IgD-negative memory B cell (primary cell): Measurements from ENCODE around the gene PARD3B. TPM values are rescaled to one million over a fixed set of nuclear protein-coding genes. Genes with fewer than 3 reads are reported as not detected.

Experiments used
- H3K27ac Mint-ChIP-seq, 3 donors: one replicate each; pipeline ENCODE4 v1.8.0; 2020 to 2022; ENCODE audit warnings: mild to moderate bottlenecking in 3 of 3, mixed read lengths in 3 of 3, moderate library complexity in 1 of 3
- H3K27me3 Mint-ChIP-seq: one replicate; pipeline ENCODE4 v1.8.0; 2021; ENCODE audit warnings: mixed read lengths
- H3K36me3 Mint-ChIP-seq: one replicate; pipeline ENCODE4 v1.8.0; 2020; ENCODE audit warnings: mild to moderate bottlenecking, mixed read lengths
- H3K4me1 Mint-ChIP-seq, 3 donors: one replicate each; pipeline ENCODE4 v1.8.0; 2020 to 2022; ENCODE audit warnings: mixed read lengths in 3 of 3, mild to moderate bottlenecking in 1 of 3
- H3K4me3 Mint-ChIP-seq, 4 donors: one replicate each; pipeline ENCODE4 v1.8.0; 2020 to 2022; ENCODE audit warnings: mild to moderate bottlenecking in 4 of 4, mixed read lengths in 4 of 4, moderate library complexity in 3 of 4
- H3K9me3 Mint-ChIP-seq, 3 donors: one replicate each; pipeline ENCODE4 v1.8.0; 2020 to 2021; ENCODE audit warnings: mixed read lengths in 3 of 3, mild to moderate bottlenecking in 1 of 3
- polyA plus RNA-seq: library from polyadenylated mRNA; unstranded; fragments of 300-500 nt; fragmentation: Illumina TruSeq; gene quantifications from one replicate; pipeline ENCODE4 v1.2.3, GENCODE V29; 2021

PARD3B gene
- polyA plus RNA-seq, 1 donor from 2014 or later, result 0.04 TPM

DNA sequence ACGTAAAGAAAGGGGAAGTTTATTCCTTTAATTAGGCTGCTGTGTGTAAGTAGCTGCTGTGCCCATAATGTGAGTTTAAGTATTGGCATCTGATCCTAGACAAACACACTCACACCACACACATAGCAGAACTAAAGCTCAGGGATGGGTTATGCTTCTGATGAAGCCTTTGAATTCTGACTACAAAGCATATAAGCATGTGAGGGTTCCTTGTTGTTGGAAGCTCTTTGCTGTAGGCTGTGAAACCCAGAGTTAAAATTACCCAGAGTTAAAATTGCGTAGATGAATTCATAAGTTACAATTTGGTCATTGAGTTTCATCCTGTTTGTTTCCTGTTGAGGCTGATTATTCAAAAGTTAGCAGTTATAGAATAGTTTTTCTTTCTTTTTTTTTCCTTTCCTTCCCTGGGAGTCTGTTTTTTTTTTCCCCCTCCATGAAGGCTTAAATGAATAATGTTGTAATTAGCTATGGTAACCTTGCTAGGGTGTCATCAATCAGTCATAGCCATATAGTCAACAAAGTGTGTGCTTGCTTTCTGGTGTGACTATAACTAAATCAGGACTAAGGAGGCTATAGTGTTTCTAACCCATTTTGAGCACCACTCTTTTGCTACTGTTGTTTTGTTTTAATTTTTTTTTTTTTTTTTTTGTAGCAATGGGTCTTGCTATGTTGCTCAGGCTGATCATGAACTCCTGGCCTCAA, 426.1 kb downstream of the PARD3B start:
- Mint-ChIP-seq H3K27ac (no peak overlapping the region), H3K4me1 (peaks cover 4 to 12% (median 10%) of the 10 kb centered on the region in 3 donors), H3K4me3 (no peak overlapping the region), H3K9me3 (no peaks in the 10 kb centered on the region), H3K36me3 (no peaks in the 10 kb centered on the region), H3K27me3 (no peaks in the 10 kb centered on the region)

DNA sequence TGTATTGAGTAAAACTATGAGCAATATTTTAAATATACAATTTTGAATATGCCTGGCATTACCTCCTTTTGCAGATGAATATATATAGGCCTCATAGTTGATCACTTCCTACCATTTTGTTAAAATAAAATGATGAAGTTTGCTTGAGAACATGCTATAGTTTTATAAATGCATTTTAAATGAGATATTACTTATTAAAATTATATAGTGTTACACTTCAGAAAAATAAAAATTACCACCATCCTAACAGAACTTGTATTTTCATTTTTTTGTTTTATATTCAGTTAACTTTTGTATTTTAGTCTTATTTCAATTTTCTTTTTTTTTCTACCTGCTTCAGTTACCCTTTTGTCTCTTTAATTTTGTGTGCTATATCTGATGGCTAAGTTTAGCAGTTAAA, 426.9 kb downstream of the PARD3B start:
- Mint-ChIP-seq H3K4me1 (peaks cover 3 to 11% (median 7%) of the 10 kb centered on the region in 3 donors), H3K36me3 (no peaks in the 10 kb centered on the region), H3K27me3 (peaks cover 2% of the 10 kb centered on the region), H3K4me3 (no peak overlapping the region), H3K27ac (no peak overlapping the region), H3K9me3 (peaks cover 0 to 2% (median 0%) of the 10 kb centered on the region in 3 donors)

DNA sequence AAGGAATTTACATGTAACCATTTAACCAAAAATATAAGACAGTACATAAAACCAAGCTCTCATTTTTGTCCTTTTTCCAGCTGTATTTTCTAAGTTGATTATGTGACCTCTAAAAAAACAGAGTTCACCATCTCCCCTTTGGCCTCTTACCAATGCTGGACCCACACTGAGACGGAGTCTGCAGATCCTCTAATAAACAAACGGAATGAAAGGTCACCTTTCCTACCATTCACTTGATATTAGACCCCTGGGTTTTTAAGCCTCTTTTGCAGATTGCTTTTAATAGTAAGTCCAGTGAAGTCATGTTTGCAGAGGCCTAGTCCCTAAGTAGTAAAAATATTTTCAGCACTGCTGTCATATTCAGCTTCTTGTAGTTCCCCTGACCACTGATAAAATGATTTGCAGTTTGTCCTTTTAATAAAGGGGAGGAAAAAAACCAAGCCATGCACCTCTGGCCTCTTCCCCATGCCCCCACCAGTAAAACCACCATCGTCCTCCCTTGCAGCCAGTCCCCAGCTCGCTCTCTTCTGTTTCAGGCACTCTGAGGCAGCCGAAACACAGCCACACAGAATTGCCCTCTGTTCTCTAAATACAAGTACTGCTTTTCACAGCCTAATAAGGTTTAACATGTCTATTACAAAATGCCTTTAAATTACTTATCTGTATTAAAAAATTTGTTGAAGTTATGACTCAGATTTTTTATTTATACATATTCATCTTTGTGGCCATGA, 427.5 kb downstream of the PARD3B start:
- Mint-ChIP-seq H3K27me3 (peaks cover 2% of the 10 kb centered on the region), H3K4me3 (no peak overlapping the region), H3K27ac (no peak overlapping the region), H3K36me3 (no peaks in the 10 kb centered on the region), H3K4me1 (peaks cover 0 to 5% (median 5%) of the 10 kb centered on the region in 3 donors), H3K9me3 (peaks cover 0 to 2% (median 0%) of the 10 kb centered on the region in 3 donors)

DNA sequence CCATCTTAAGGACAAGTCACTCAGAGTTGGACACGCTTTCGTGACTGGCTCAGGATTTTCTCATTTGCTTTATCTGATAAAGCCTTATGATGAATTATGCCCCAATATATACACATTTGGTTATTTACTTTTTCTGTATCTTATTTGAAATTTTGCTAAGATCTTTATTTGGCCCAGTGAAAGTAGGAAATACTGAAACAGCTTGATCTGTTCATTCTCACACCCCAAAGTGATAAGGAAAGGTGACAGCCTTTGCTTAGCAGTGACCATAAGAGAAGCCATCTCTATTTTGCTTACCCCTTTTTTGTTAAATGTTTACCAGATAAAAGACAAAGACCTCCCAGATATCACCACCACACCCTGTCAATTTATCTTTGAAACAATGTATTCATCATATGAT, 428.3 kb downstream of the PARD3B start:
- Mint-ChIP-seq H3K9me3 (peaks cover 0 to 2% (median 0%) of the 10 kb centered on the region in 3 donors), H3K36me3 (no peaks in the 10 kb centered on the region), H3K27ac (no peak overlapping the region), H3K4me1 (peaks cover 0 to under 1% (median 0%) of the 10 kb centered on the region in 3 donors), H3K4me3 (no peak overlapping the region), H3K27me3 (peaks cover 2% of the 10 kb centered on the region)

DNA sequence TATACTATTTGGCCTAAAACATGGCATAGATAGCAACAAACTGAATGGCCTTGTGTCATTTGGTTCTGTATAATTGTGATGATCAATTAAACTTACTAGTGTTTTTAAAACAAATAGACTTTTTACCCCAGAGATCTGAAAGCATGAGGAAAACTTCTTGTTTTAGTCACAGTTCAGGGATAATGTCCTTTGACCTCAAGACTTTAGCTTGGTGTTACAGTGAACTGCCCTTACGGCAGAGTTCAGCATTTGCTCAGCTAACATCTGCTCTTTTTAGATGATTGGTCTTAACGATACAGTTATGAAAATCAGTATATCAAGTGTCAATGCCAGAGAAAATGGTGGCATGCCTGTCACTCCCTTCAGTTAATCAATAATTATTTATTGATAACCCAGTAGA, 429.2 kb downstream of the PARD3B start:
- Mint-ChIP-seq H3K4me1 (no peaks in the 10 kb centered on the region), H3K27me3 (peaks cover 2% of the 10 kb centered on the region), H3K36me3 (no peaks in the 10 kb centered on the region), H3K9me3 (peaks cover 0 to 2% (median 0%) of the 10 kb centered on the region in 3 donors), H3K27ac (no peak overlapping the region), H3K4me3 (no peak overlapping the region)

DNA sequence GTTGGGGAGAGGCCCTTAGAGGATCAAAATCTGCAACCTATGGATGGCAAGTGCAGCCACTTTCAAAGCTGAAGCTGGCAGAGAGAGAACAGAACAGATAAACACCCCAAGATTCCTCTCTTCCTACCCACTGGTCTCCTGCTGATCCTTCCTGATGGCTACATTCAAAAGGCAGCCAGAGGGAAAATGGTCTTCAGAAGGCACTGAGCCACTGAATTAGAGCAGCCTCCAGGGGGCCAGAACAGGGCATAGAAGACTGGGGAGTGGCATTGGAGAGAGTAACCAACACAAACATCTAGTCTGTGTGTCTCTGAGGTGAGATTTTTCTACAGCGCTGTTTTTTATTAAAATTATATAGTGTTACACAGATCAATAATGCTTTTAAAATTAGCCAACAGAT, 432.6 kb downstream of the PARD3B start:
- Mint-ChIP-seq H3K36me3 (no peaks in the 10 kb centered on the region), H3K9me3 (peaks cover 0 to 2% (median 0%) of the 10 kb centered on the region in 3 donors), H3K27me3 (peaks cover 2% of the 10 kb centered on the region), H3K4me3 (no peak overlapping the region), H3K4me1 (no peaks in the 10 kb centered on the region), H3K27ac (no peak overlapping the region)

DNA sequence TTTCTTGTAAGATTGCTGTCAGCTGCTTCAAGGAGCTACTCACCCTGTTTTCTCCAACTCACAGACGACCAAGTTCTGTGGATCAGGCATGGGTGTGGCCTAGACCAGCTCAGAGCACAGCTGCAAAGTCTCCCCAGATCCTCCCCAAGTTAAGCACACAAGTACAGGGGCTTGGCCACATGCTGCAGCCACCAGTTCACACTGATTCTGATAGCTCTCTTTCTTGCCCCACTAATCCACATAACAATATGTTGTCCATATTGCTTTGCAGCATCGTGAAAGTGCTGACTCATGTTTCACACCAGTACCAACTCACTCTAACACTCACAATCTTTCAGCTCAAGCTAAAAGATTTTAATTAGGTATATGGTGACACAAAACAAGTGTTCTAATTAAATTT, 437.0 kb downstream of the PARD3B start:
- no peaks in the 10 kb centered on the region for H3K36me3 Mint-ChIP-seq
- peaks cover 0 to 5% (median 0%) of the 10 kb centered on the region in 3 donors for H3K9me3 Mint-ChIP-seq
- H3K27ac Mint-ChIP-seq, result no peak overlapping the region
- H3K4me3 Mint-ChIP-seq, result no peak overlapping the region
- no peaks in the 10 kb centered on the region for H3K27me3 Mint-ChIP-seq
- no peaks in the 10 kb centered on the region for H3K4me1 Mint-ChIP-seq

DNA sequence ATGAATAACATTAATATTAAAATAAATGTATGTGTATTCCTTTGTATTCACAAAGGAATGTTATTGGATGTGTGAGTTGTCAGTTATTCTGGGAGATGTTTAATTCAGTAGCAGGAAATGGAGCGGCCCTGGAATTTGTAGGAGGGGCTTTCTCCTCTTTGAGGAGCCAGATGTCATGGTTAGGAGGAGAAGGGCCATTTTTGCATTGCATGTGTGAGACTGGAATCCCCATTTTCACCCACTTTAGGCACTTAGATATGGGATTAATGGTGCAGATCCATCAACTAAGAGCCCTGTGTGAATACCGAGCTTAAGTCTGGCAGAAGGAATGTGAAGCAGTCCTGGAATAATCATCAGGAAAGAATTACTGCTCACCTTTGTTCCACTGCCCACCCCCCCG, 439.2 kb downstream of the PARD3B start:
- Mint-ChIP-seq H3K36me3 (no peaks in the 10 kb centered on the region), H3K27me3 (no peaks in the 10 kb centered on the region), H3K4me3 (no peak overlapping the region), H3K27ac (no peak overlapping the region), H3K4me1 (no peaks in the 10 kb centered on the region), H3K9me3 (peaks cover 0 to 5% (median 0%) of the 10 kb centered on the region in 3 donors)

DNA sequence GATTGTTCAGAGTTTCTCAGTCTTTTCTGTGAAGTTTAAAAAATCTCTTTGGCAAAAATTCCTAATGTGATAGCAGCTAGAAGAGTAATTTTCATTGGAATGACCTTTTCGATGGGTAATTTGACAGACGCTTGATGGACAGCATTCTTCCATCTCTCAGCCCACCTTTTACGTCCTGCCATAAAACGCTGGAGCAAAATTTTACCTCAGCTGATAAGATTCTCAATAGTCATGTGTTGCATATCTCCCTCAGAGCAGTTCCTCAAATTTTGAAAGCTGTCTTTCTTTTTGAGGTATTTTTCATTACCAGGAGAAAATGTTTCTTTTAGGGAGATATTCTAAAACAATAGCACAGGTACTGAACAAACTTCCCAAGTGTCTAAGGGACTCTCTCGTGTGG, 441.4 kb downstream of the PARD3B start:
- H3K27ac Mint-ChIP-seq, result no peak overlapping the region
- H3K4me3 Mint-ChIP-seq, result no peak overlapping the region
- H3K9me3 Mint-ChIP-seq, result peaks cover 0 to 5% (median 0%) of the 10 kb centered on the region in 3 donors
- H3K36me3 Mint-ChIP-seq, result no peaks in the 10 kb centered on the region
- H3K27me3 Mint-ChIP-seq, result no peaks in the 10 kb centered on the region
- H3K4me1 Mint-ChIP-seq, result no peaks in the 10 kb centered on the region

DNA sequence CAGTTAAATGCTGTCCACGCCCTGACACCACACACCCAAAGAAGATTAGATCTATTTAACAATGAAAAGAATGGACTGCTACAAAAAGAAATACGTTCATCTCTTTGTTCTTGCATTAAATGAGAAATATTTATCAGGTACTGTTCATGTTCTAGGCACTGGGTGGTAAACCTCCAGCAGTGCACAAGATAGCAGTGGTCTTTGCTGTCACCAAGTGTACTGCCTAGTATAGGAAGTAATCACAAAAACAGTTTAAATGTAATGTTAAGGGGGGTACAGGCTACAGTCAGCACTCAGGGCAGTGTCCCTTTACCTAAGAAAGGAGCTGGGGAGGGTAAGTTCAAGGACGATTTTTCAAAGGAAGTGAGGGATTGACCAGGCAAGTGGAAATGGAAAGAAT, 443.6 kb downstream of the PARD3B start:
- Mint-ChIP-seq H3K36me3 (no peaks in the 10 kb centered on the region), H3K27ac (no peak overlapping the region), H3K4me1 (no peaks in the 10 kb centered on the region)

DNA sequence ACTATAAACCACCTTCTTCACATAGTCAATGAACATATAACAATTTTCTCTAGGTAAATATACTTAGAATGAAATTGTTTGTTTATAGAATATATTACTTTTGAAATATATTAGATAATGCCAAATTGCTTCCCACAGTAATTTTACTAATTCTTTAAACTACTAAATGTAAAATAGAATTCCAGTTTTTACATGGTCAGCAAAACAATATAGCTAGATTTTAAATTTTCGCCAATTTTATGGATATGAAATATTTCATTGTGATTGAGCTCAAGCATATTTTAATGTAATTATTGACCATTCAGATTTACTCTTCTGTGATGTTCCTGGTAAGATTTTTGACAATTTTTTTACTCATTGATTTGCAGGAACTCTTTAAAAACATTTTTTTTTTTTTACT, 444.6 kb downstream of the PARD3B start:
- no peaks in the 10 kb centered on the region for H3K36me3 Mint-ChIP-seq
- peaks cover 0 to 5% (median 0%) of the 10 kb centered on the region in 3 donors for H3K9me3 Mint-ChIP-seq
- no peak overlapping the region for H3K27ac Mint-ChIP-seq
- H3K4me1 Mint-ChIP-seq, result no peaks in the 10 kb centered on the region
- no peak overlapping the region for H3K4me3 Mint-ChIP-seq
- H3K27me3 Mint-ChIP-seq, result no peaks in the 10 kb centered on the region

More for the DNA sequence above, 443.6 kb downstream of the PARD3B start:
- Mint-ChIP-seq H3K27me3 (no peaks in the 10 kb centered on the region), H3K4me3 (no peak overlapping the region), H3K9me3 (peaks cover 0 to 5% (median 0%) of the 10 kb centered on the region in 3 donors)

DNA sequence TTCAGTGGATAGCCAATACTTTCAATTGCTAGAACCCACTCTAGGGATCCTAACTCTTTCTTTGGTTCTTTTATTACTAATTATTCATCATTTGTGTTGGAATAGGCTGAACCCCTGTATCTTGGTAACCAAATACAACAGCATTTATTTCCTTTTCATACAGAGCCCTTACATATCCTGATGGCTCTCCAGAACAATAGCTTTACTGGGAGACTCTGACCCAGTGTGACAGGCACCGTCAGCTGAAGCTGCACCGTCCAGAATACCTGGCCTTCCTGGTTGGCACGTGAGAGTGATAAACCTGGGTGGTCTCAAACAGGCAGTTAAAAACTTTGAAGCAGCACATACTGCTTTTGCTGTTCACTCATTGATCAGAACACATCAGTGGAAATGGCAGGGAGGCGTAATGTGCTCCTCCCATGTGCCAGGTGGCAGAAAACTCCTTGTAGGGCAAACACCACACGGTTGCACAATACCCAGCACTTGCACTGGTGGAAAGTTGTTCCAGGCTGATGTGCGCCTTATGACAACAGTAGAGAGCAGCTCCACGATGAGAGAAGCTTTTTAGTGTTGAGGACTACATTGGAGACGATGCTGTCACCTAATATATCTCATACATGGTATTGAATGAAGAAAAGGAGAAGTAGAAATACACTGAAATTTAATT, 456.2 kb downstream of the PARD3B start:
- Mint-ChIP-seq H3K4me1 (no peaks in the 10 kb centered on the region), H3K27me3 (peaks cover 5% of the 10 kb centered on the region), H3K36me3 (no peaks in the 10 kb centered on the region), H3K9me3 (peaks cover 0 to 5% (median 5%) of the 10 kb centered on the region in 3 donors), H3K27ac (no peak overlapping the region), H3K4me3 (no peak overlapping the region)

DNA sequence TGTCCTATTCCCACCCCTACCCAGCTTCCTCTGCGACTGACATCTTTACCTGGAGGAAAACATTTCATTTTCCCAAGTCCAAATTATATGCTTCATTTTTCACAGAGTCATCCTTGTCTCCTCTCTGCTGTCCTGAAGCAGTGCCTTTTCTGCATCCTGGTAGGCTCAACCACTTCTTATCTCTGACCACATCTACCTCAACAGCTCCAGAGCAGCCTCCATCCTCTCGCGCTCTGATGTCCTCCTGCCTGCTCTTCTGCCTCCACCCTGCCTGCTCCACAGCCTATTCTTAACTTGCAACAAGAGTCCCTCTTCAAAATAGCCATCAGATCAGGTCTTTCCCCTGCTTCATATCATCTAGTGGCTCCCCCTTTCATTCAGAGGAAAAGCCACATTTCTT, 457.1 kb downstream of the PARD3B start:
- no peaks in the 10 kb centered on the region for H3K36me3 Mint-ChIP-seq
- H3K27ac Mint-ChIP-seq, result no peak overlapping the region
- H3K9me3 Mint-ChIP-seq, result peaks cover 0 to 5% (median 5%) of the 10 kb centered on the region in 3 donors
- H3K27me3 Mint-ChIP-seq, result peaks cover 5% of the 10 kb centered on the region
- no peaks in the 10 kb centered on the region for H3K4me1 Mint-ChIP-seq
- no peak overlapping the region for H3K4me3 Mint-ChIP-seq

DNA sequence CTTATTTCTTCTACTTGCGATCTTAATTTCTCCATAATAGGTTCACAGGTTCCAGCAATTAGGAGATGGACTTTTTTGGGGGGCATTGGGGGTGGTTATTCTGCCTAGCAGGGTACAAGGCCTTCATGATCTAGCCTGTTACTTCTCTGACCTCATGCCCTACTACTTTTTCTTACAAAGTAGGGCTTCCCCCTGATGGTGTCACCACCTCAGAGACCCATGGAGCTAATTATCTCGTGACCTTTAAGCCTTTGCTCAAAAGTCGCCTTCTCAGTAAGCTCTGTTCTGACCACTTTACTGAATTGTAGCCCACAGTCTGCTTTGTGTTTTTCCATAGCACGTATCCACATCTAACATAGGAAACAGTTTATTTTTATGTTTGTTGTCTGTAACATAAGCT, 458.0 kb downstream of the PARD3B start:
- Mint-ChIP-seq H3K9me3 (peaks cover 0 to 5% (median 5%) of the 10 kb centered on the region in 3 donors), H3K4me1 (no peaks in the 10 kb centered on the region), H3K27ac (no peak overlapping the region), H3K27me3 (peaks cover 5% of the 10 kb centered on the region), H3K4me3 (no peak overlapping the region), H3K36me3 (no peaks in the 10 kb centered on the region)

DNA sequence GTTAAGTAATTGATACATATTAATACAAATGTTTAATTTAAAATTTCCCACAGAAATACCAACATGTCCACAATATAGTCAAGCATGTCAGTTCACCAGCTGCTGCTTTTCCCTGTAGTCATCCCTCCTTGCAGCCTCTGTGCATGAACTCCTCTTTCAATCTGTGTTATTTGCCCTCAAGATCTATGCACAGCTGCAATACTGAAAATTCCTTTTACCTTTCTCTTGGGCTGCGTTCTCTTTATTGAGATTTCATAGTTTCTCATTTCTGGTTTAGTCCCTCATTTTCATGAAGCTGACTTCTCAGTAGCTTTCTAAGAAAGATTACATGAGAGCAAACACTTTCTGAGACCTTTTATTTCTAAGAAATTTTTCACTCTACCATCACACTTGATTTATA, 464.9 kb downstream of the PARD3B start:
- no peak overlapping the region for H3K4me3 Mint-ChIP-seq
- no peak overlapping the region for H3K27ac Mint-ChIP-seq
- peaks cover 0 to 5% (median 3%) of the 10 kb centered on the region in 3 donors for H3K9me3 Mint-ChIP-seq
- H3K36me3 Mint-ChIP-seq, result no peaks in the 10 kb centered on the region
- H3K27me3 Mint-ChIP-seq, result no peaks in the 10 kb centered on the region
- H3K4me1 Mint-ChIP-seq, result peaks cover 0 to 2% (median 0%) of the 10 kb centered on the region in 3 donors
